Right lung (tissue), 5 donors: ENCODE results near the gene KCNIP1. TPM values are rescaled to one million over a fixed set of nuclear protein-coding genes. Genes with fewer than 3 reads are reported as not detected.

Source experiments
- DNase-seq, 2 donors: peaks; one replicate each; pipeline ENCODE4 v3.0.0-alpha.2; 2013
- polyA plus RNA-seq, 5 donors: library from polyadenylated mRNA; unstranded; fragments of 120-200 nt; gene quantifications; one replicate each; pipeline versions ENCODE4 v1.2.1 to v1.2.3, GENCODE V29; 2013; ENCODE audit warnings: inconsistent platforms in 1 of 5, low replicate concordance in 1 of 5; ENCODE audit not compliant: insufficient read length in 5 of 5, insufficient read depth in 1 of 5

KCNIP1 gene
- polyA plus RNA-seq, 5 donors: 3.0 to 3.4 (median 3.3) TPM

- DNase-seq: no peak
Observed at GRCh38 chr5:170563824-170564567, 60.2 kb downstream of the KCNIP1 start.

- no peak for DNase-seq
Observed at GRCh38 chr5:170565072-170565471, 61.3 kb downstream of the KCNIP1 start.

GRCh38 chr5:170569101-170569500 lies 65.3 kb downstream of the KCNIP1 start:
- no peak for DNase-seq

- DNase-seq: no peak
Observed at GRCh38 chr5:170570476-170570875, 66.7 kb downstream of the KCNIP1 start.

GRCh38 chr5:170571281-170571731 lies 67.5 kb downstream of the KCNIP1 start:
- DNase-seq: no peak

GRCh38 chr5:170571875-170572852 lies 68.3 kb downstream of the KCNIP1 start:
- no peak for DNase-seq

- no peak for DNase-seq
Observed at GRCh38 chr5:170573114-170573513, 69.3 kb downstream of the KCNIP1 start.

GRCh38 chr5:170573660-170574059 lies 69.8 kb downstream of the KCNIP1 start:
- DNase-seq: no peak

GRCh38 chr5:170576602-170577535 lies 73.0 kb downstream of the KCNIP1 start:
- DNase-seq: no peak

GRCh38 chr5:170579601-170580000 lies 75.8 kb downstream of the KCNIP1 start:
- DNase-seq: no peak

GRCh38 chr5:170581211-170581610 lies 77.4 kb downstream of the KCNIP1 start:
- no peak for DNase-seq

GRCh38 chr5:170582644-170583330 lies 79.0 kb downstream of the KCNIP1 start:
- no peak for DNase-seq

- DNase-seq: no peak
Observed at GRCh38 chr5:170584003-170584402, 80.2 kb downstream of the KCNIP1 start.

GRCh38 chr5:170584450-170585058 lies 80.7 kb downstream of the KCNIP1 start:
- no peak for DNase-seq

GRCh38 chr5:170585273-170585948 lies 81.6 kb downstream of the KCNIP1 start:
- DNase-seq: no peak

GRCh38 chr5:170587808-170588207 lies 84.0 kb downstream of the KCNIP1 start:
- DNase-seq: no peak

- DNase-seq: no peak
Observed at GRCh38 chr5:170589643-170590042, 85.8 kb downstream of the KCNIP1 start.

GRCh38 chr5:170590566-170590965 lies 86.7 kb downstream of the KCNIP1 start:
- no peak for DNase-seq

GRCh38 chr5:170591054-170591453 lies 87.2 kb downstream of the KCNIP1 start:
- DNase-seq: no peak
